ENCODE measurements around the gene GJC1. TPM values are rescaled to one million over a fixed set of nuclear protein-coding genes. Genes with fewer than 3 reads are reported as not detected.
A peak's percentile ranks its signal among the peaks of the same experiment; 100 is the strongest.

GJC1 gene
- total and polyA plus RNA-seq, 2 of the 8 experiments (the other 6 are each of a cell fraction or from before 2014, with no cell fraction given), result 29.1 to 154 TPM

DNA sequence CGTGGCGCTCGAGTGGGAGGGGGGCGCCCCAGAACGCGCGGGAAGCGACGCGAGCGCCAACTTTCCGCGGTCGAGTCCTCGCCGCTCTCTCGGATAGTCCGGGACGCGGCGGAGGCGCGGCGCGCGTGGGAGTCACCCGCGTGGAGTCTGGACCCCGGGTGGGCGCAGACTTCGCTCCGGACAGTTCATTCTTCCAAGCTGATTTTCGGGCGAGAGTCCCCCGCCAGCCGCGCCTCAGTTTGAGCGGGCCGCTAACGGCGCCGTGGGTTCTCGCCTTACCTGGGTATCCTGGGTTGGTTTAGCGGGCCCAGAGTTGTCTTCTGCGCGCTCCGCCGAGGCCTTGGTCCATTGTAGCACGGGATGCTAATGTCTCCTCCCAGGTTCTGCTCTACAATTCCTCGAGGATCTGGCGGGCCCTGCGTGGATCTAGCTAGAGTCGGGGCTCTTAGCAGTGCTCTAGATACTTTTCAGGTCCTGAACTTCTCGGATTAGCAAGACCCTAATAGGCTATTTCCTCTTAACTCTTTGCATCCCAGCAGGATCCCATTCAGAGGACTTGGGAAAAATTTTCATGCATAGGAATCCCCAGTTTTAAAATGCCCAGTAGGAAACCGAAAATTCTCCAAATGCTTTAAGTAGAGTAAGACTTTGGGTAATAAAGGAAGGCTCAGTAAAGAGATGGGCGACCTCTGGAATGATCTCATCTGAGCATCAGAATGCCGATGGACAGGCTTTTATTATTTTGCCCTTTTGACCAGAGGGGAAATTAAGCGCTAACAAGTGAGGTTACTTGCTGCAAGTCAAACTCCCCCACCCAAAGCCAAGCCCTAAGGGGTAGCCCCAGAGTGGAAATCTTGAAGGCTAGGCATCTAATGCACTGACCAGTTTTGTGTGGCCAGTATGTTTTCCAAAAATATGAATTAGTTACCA, 537 bp upstream of the GJC1 start (continued):
- TF ChIP-seq NANOG (IDR thresholded peaks at IDR 0.05; ENCODE audit: insufficient read depth, low read depth, low read length, poor library complexity, severe bottlenecking) (no peak), ASH2L (IDR thresholded peaks at IDR 0.05; ENCODE audit: low read length) (peak; percentile 7), SAP30 (IDR thresholded peaks at IDR 0.05; ENCODE audit: insufficient read depth, insufficient replicate concordance, low read length) (no peak)
- TF ChIP-seq, protein P1, sequence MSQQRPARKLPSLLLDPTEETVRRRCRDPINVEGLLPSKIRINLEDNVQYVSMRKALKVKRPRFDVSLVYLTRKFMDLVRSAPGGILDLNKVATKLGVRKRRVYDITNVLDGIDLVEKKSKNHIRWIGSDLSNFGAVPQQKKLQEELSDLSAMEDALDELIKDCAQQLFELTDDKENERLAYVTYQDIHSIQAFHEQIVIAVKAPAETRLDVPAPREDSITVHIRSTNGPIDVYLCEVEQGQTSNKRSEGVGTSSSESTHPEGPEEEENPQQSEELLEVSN (IDR thresholded peaks at IDR 0.05), result peak; percentile 58; the same call in 1 of the 2 replicates

Data from H1 (cell line).